Limb (tissue), 2 donors: ENCODE data around the gene RUFY1.
A peak's percentile ranks its signal among the peaks of the same experiment; 100 is the strongest.
"Not testable (repeated sequence)": the region's sequence is repeated elsewhere in the genome, so short reads cannot be mapped to it uniquely, and the experiment has no call there.

ENCODE experiments used
- DNase-seq, 2 donors: peaks; one replicate each; pipeline ENCODE4 v3.0.0-alpha.2; 2016; ENCODE audit errors: extremely low spot score in 2 of 2

The RUFY1 gene

DNA sequence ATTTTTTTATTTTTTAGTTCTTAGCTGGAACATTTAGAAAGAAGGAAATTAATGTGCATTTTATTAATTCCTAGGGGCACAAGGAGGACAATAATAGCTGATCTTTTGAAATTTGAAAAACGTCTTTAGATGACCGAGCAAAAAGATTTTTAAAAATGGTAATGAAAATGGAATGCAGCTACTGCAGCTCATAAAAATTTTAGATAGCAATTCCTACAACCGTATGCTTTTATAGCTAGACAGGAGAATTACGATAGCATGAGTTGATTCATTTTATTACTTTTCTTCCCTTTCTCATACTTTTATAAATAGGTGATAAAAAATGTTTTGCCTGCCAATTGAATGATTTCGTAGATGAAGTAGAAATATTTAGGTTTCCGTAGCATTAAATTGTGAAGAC is 13.7 kb upstream of the RUFY1 start:
- no peak for DNase-seq

DNA sequence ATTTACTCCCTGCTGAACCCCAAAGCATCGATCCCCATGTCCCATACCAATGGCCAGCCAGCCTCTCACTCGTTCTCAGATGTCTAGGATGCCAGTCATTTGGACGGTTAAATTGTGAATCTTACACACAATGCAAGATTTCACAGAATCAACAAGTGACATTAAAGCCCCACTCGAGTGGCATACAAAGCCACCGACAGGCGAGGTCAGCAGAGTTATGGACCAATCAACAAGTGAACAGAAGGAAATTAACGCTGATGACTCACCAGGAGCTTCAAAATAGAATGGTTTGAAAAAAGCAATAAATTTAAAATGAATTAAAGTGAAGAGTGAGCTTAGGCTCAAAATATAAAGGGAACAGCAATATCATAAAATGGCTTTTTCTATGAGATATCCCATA is 8.2 kb upstream of the RUFY1 start:
- DNase-seq, result no peak

DNA sequence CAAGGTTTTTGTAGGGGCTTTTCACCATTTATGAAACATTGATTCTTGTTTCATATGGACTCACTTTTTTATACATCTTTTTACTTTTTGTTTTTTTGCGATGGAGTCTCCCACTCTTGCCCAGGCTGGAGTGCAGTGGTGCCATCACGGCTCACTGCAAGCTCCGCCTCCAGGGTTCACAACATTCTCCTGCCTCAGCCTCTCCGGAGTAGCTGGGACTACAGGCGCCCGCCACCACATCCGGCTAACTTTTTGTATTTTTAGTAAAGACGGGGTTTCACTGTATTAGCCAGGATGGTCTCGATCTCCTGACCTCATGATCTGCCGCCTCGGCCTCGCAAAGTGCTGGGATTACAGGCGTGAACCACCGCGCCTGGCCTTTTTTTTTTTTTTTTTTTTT is 7.1 kb upstream of the RUFY1 start:
- not testable (repeated sequence) for DNase-seq

DNA sequence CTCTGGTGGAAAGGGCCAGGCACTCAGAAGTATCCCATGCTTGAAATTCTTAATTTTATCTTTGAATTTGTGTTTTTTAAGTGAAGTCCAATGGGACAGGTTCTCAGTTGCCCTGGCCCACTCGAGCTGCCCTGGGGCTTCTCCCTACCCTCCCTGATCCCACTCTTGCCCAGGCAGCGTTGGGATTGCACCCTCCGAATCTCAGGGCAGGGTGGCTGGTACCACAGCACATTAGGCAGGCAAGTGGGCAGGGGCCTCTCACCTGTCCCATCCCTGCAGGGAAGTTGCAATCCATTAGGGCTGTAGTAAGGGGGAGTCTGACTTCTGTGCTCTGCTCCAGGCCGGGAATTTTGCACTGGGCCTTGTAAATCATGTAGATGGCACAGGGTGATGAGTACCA is 2.7 kb downstream of the RUFY1 start:
- DNase-seq, result no peak

- no peak for DNase-seq
Observed at GRCh38 chr5:179553875-179554274, 3.5 kb downstream of the RUFY1 start.

- DNase-seq, result no peak
Observed at GRCh38 chr5:179554981-179555380, 4.6 kb downstream of the RUFY1 start.

DNA sequence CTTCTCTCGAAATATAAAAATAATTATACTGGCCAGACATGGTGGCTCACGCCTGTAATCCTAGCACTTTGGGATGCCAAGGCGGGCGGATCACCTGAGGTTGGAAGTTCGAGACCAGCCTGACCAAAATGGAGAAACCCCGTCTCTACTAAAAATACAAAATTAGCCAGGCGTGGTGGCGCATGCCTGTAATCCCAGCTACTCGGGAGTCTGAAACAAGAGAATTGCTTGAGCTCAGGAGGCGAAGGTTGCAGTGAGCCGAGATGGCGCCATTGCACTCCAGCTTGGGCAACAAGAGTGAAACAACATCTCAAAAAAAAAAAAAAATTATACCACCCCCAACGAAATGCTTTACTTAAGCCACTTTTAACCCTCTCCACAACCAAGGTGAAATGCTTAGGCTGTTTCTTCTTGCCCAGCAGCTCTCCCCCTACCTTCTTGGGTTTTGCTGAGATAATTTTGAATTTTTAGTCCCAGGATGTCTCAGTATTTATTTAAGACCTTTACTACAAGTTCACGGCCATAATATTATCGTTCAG is 8.0 kb downstream of the RUFY1 start:
- not testable (repeated sequence) for DNase-seq

DNA sequence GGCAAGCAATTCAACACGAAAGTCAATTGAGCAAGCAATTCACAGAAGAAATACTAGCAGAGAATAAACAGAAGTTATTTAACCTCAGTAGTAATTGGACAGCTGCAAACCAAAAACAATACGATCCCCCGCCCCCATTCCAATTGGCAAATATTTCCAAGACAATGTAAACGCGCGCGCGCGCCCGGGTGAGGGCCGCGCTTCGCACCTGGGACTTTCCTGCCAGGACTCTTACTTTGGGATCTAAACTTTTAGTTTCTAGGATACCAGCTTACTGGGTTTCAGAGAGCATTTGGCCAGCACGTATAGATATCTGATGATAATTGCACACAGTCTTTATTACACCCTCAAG is 8.6 kb downstream of the RUFY1 start:
- DNase-seq, result peak; percentile 56 to 70

GRCh38 chr5:179559284-179560252 is 9.2 kb downstream of the RUFY1 start:
- peak; percentile 96 to 99 for DNase-seq

GRCh38 chr5:179564526-179564925 is 14.2 kb downstream of the RUFY1 start:
- DNase-seq, result no peak

GRCh38 chr5:179568721-179569120 is 18.4 kb downstream of the RUFY1 start:
- no peak for DNase-seq

- no peak for DNase-seq
Observed at GRCh38 chr5:179572386-179572785, 22.0 kb downstream of the RUFY1 start.

GRCh38 chr5:179577286-179577960 is 27.1 kb downstream of the RUFY1 start:
- no peak for DNase-seq

- no peak for DNase-seq
Observed at GRCh38 chr5:179585941-179586401, 35.6 kb downstream of the RUFY1 start.

- no peak for DNase-seq
Observed at GRCh38 chr5:179588166-179588565, 37.8 kb downstream of the RUFY1 start.

DNA sequence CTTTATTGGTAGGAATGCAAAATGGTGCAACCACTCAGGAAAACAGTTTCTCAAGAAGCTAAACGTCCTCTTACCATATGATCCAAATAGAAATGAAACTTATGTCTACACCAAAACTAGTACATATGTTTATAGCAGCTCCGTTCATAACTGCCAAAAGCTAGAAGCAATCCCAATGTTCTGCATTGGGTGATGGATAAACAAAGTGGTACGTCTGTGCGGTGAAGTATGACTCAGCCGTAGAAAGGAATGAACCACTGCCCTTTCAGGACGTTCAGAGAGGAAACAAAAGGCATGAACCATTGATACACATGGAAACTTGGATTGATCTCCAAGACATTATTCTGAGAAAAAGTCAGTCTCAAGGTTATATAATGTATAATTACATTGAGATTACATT is 45.6 kb downstream of the RUFY1 start:
- no peak for DNase-seq

DNA sequence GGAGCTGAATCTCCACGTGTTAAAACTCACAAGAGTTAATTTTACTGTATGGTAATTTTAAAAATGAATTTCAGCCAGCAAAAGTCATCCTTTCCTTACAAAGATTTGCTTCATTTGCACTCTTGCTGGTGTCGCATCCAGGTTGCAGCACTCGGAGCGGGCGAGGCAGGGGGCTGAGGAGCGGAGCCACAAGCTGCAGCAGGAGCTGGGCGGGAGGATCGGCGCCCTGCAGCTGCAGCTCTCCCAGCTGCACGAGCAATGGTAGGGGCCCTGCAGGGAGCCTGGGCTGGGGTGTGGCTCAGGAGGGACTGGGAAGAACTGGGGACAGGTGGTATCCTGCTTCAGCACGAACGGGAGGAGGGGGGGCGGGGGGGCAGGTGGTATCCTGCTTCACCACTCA is 46.1 kb downstream of the RUFY1 start:
- no peak for DNase-seq

- no peak for DNase-seq
Observed at GRCh38 chr5:179599100-179599499, 48.7 kb downstream of the RUFY1 start.

- DNase-seq, result no peak
Observed at GRCh38 chr5:179599566-179599965, 49.2 kb downstream of the RUFY1 start.

GRCh38 chr5:179599973-179600372 is 49.6 kb downstream of the RUFY1 start:
- DNase-seq, result no peak

- DNase-seq, result no peak
Observed at GRCh38 chr5:179601871-179602625, 51.7 kb downstream of the RUFY1 start.

DNA sequence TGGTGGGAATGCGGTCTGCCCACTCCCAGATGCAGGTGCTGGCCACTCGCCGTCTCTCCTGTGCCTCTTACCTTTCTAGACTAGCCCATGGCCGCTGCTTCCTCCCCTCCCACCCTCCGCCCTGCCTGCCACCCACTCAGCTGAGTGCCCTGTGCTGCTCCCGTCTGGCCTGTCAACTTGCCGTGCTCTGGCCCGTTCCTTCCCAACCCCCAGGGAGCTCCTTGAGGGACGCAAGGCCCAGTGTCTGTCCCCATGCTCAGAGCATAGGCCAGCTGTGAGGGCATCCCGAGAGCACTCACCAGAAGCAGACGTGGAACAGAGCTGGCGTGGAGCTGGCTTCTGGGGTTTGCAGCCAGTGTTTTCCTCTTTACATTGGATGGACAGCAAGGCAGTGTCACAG is 53.0 kb downstream of the RUFY1 start:
- DNase-seq, result no peak
